K562 (cell line): ENCODE data around the gene PITPNM3.

Experiments used
- ATF2 ChIP-seq: sonication (generic); formaldehyde crosslinking; IDR thresholded peaks from 2 replicates; pipeline ENCODE4 v1.8.1; 2022; ENCODE audit warnings: missing genetic modification reagents
- CREB3 ChIP-seq: fragments of 450-650 bp; conservative IDR thresholded peaks from 2 replicates; pipeline ENCODE4 v1.6.1; 2016; ENCODE audit warnings: missing genetic modification characterization, low read depth, mild to moderate bottlenecking, missing compliant biosample characterization, moderate library complexity
- CTCF ChIP-seq, 3 experiments: IDR thresholded peaks in 2 of 3; conservative IDR thresholded peaks in 1 of 3; 2 replicates each; pipeline ENCODE4 v1.5.1; 2011 to 2012; ENCODE audit warnings: low read length in 3 of 3, mild to moderate bottlenecking in 3 of 3, control low read depth in 2 of 3, improper control_type of control experiment in 1 of 3, inconsistent platforms in 1 of 3, low read depth in 1 of 3, mixed read lengths in 1 of 3, moderate library complexity in 1 of 3; ENCODE audit not compliant: insufficient read depth in 2 of 3
- HBP1 ChIP-seq: fragments of 450-650 bp; formaldehyde crosslinking; IDR thresholded peaks from 2 replicates; pipeline ENCODE4 v1.4.0; 2022; ENCODE audit warnings: missing genetic modification characterization
- HDGF ChIP-seq: fragments of 450-650 bp; IDR thresholded peaks from 2 replicates; pipeline ENCODE4 v1.6.1; 2016
- NR2C2 ChIP-seq, 2 experiments: fragments of 200-800 bp in 1 of 2; sonication (Bioruptor generic) in 1 of 2; sonication (generic) in 1 of 2; formaldehyde crosslinking in 1 of 2; IDR thresholded peaks; 2 replicates each; pipeline versions ENCODE4 v1.6.1 to v1.8.0; 2016 to 2022; ENCODE audit warnings: mild to moderate bottlenecking in 1 of 2, missing compliant biosample characterization in 1 of 2, missing genetic modification characterization in 1 of 2, missing genetic modification reagents in 1 of 2
- POLR2A ChIP-seq: fragments of 450-650 bp; conservative IDR thresholded peaks from 2 replicates; pipeline ENCODE4 v1.6.1; 2016
- RBM39 ChIP-seq: fragments of 200-400 bp; formaldehyde crosslinking; optimal IDR thresholded peaks from 2 replicates; pipeline ENCODE3; 2018; ENCODE audit warnings: low read depth, low read length
- USF2 ChIP-seq: sonication (generic); formaldehyde crosslinking; IDR thresholded peaks from 2 replicates; pipeline ENCODE4 v1.5.0; 2020; ENCODE audit warnings: missing genetic modification reagents
- ZBTB11 ChIP-seq, 3 experiments: fragments of 200-800 bp in 1 of 3; fragments of 250-450 bp in 1 of 3; fragments of 450-650 bp in 1 of 3; sonication (Bioruptor Pico) in 1 of 3; sonication (Bioruptor generic) in 1 of 3; formaldehyde crosslinking in 1 of 3; IDR thresholded peaks; 2 replicates each; pipeline versions ENCODE4 v1.6.1 to v1.8.0; 2016 to 2022; ENCODE audit warnings: mild to moderate bottlenecking in 2 of 3, missing genetic modification characterization in 2 of 3, missing compliant biosample characterization in 1 of 3, moderate library complexity in 1 of 3
- ZNF639 ChIP-seq, 2 experiments: fragments of 200-800 bp in 1 of 2; sonication (Bioruptor generic) in 1 of 2; sonication (generic) in 1 of 2; formaldehyde crosslinking in 1 of 2; IDR thresholded peaks in 1 of 2; conservative IDR thresholded peaks in 1 of 2; 2 replicates each; pipeline versions ENCODE4 v1.5.0 to v1.6.1; 2016 to 2020; ENCODE audit warnings: missing compliant biosample characterization in 1 of 2, missing genetic modification characterization in 1 of 2, missing genetic modification reagents in 1 of 2

GRCh38 chr17:6521586-6521985 is 34.8 kb downstream of the PITPNM3 start:
- no peak for TF ChIP-seq ZNF639 (CRISPR knock-in tag; conservative IDR thresholded peaks at IDR 0.05 in 1 of 2, IDR thresholded peaks at IDR 0.05 in 1 of 2)
- TF ChIP-seq RBM39 = no peak
- TF ChIP-seq NR2C2 (CRISPR knock-in tag; IDR thresholded peaks at IDR 0.05) = no peak
- TF ChIP-seq NR2C2 (tag; IDR thresholded peaks at IDR 0.05) = no peak
- TF ChIP-seq POLR2A = no peak
- TF ChIP-seq CREB3 = no peak
- TF ChIP-seq ATF2 (CRISPR knock-in tag) = no peak
- TF ChIP-seq CTCF (IDR thresholded peaks at IDR 0.05 in 2 of 3, conservative IDR thresholded peaks at IDR 0.05 in 1 of 3; ENCODE audit: insufficient read depth in 2 of 3, low read depth in 1 of 3, low read length in 3 of 3) = no peak
- no peak for TF ChIP-seq HDGF
- TF ChIP-seq HBP1 = no peak
- TF ChIP-seq USF2 (CRISPR knock-in tag) = no peak
- no peak for TF ChIP-seq ZBTB11 (CRISPR knock-in tag; IDR thresholded peaks at IDR 0.05)
